A549 (cell line): Measurements from ENCODE around the gene RAD18. TPM values are rescaled to one million over a fixed set of nuclear protein-coding genes. Genes with fewer than 3 reads are reported as not detected.

Experiments
- ATAC-seq, 2 experiments: fragments of 200-7000 bp in 1 of 2; fragments of >200 bp in 1 of 2; cut with Nextera tagmentation in 1 of 2; cut with Tn5 transposase in 1 of 2; 3 replicates each; pipeline versions ENCODE4 v1.8.0 to v1.9.1; 2018 to 2020; ENCODE audit warnings: mild to moderate bottlenecking in 1 of 2, moderate library complexity in 1 of 2
- CTCF ChIA-PET: fragments of 300-600 bp; sonication (Branson Sonifier 250); formaldehyde crosslinking; extraction: SDS; loops from one replicate; lab custom pipeline; 2021; ENCODE audit warnings: antibody characterized with exemption, inconsistent platforms; lab: Yijun Ruan, JAX
- POLR2A ChIA-PET: fragments of 350-600 bp; formaldehyde crosslinking; extraction: SDS; loops from one replicate; lab custom pipeline; 2021; ENCODE audit warnings: antibody characterized with exemption, inconsistent platforms; lab: Yijun Ruan, JAX
- DNase-seq, 2 experiments: peaks; one replicate each; pipeline versions ENCODE4 v3.0.0 to v3.0.0-alpha.2; 2011 to 2016; ENCODE audit warnings: low read depth in 1 of 2, low spot score in 1 of 2
- FAIRE-seq: peaks from 2 replicates; lab custom pipeline; 2011; peaks lifted over from hg19 to GRCh38; lab: Jason Lieb, UNC
- H3K27ac ChIP-seq, 2 experiments: fragments of >200 bp; sonication (Bioruptor Twin); formaldehyde crosslinking; 3 replicates each; pipeline ENCODE4 v1.5.1; 2016 to 2017
- H3K4me1 ChIP-seq: fragments of >200 bp; sonication (Bioruptor Twin); formaldehyde crosslinking; 3 replicates; pipeline ENCODE4 v1.6.1; 2016
- H3K4me2 ChIP-seq: fragments of >200 bp; sonication (Bioruptor Twin); formaldehyde crosslinking; 3 replicates; pipeline ENCODE4 v1.6.1; 2016
- H3K4me3 ChIP-seq: fragments of >200 bp; sonication (Bioruptor Twin); formaldehyde crosslinking; 3 replicates; pipeline ENCODE4 v1.5.1; 2016
- H3K9me3 ChIP-seq: fragments of >200 bp; sonication (Bioruptor Twin); formaldehyde crosslinking; 3 replicates; pipeline ENCODE4 v1.6.1; 2016
- CBX2 ChIP-seq: fragments of 200-600 bp; sonication (generic); IDR thresholded peaks from 2 replicates; pipeline ENCODE4 v1.6.1; 2016; ENCODE audit warnings: low read depth, mild to moderate bottlenecking, borderline replicate concordance
- CHD4 ChIP-seq: fragments of 200-600 bp; sonication (generic); IDR thresholded peaks from 2 replicates; pipeline ENCODE4 v1.6.1; 2016; ENCODE audit warnings: antibody characterized with exemption, mild to moderate bottlenecking, borderline replicate concordance
- EP300 ChIP-seq, 2 experiments: fragments of >200 bp; sonication (Bioruptor Twin); formaldehyde crosslinking; IDR thresholded peaks; 2 replicates in 1 of 2; 3 replicates in 1 of 2; pipeline ENCODE4 v1.6.1; 2016 to 2017
- FOSB ChIP-seq: fragments of 250-450 bp; sonication (Bioruptor Pico); IDR thresholded peaks from 2 replicates; pipeline ENCODE4 v1.5.0; 2020; ENCODE audit warnings: mild to moderate bottlenecking, moderate library complexity
- FOXS1 ChIP-seq: fragments of 250-450 bp; sonication (Bioruptor Pico); IDR thresholded peaks from 2 replicates; pipeline ENCODE4 v1.5.0; 2020; ENCODE audit warnings: mild to moderate bottlenecking, moderate library complexity
- GATA3 ChIP-seq: IDR thresholded peaks from 2 replicates; pipeline ENCODE4 v1.6.1; 2012; ENCODE audit warnings: borderline replicate concordance
- HEYL ChIP-seq: fragments of 250-450 bp; sonication (Bioruptor Pico); IDR thresholded peaks from 2 replicates; pipeline ENCODE4 v1.8.0; 2021; ENCODE audit warnings: mild to moderate bottlenecking, moderate library complexity
- HMGXB4 ChIP-seq: fragments of 250-450 bp; sonication (Bioruptor Pico); IDR thresholded peaks from 2 replicates; pipeline ENCODE4 v1.5.0; 2021; ENCODE audit warnings: mild to moderate bottlenecking, moderate library complexity, borderline replicate concordance
- HOXA7 ChIP-seq: fragments of 250-450 bp; sonication (Bioruptor Pico); IDR thresholded peaks from 2 replicates; pipeline ENCODE4 v1.5.0; 2020; ENCODE audit warnings: mild to moderate bottlenecking, moderate library complexity
- HOXB13 ChIP-seq: fragments of 250-450 bp; sonication (Bioruptor Pico); IDR thresholded peaks from 2 replicates; pipeline ENCODE4 v1.5.0; 2020; ENCODE audit warnings: low read depth, mild to moderate bottlenecking, moderate library complexity
- HOXB5 ChIP-seq: fragments of 250-450 bp; sonication (Bioruptor Pico); IDR thresholded peaks from 2 replicates; pipeline ENCODE4 v1.5.0; 2020; ENCODE audit warnings: mild to moderate bottlenecking, moderate library complexity
- JUN ChIP-seq, 2 experiments: fragments of >200 bp; sonication (Bioruptor Twin); formaldehyde crosslinking; IDR thresholded peaks; 2 replicates in 1 of 2; 3 replicates in 1 of 2; pipeline ENCODE4 v1.6.1; 2016 to 2017
- JUNB ChIP-seq: fragments of >200 bp; sonication (Bioruptor Twin); formaldehyde crosslinking; IDR thresholded peaks from 2 replicates; pipeline ENCODE4 v1.6.1; 2016
- MAZ ChIP-seq: fragments of 150-350 bp; IDR thresholded peaks from 2 replicates; pipeline ENCODE4 v1.6.1; 2014; ENCODE audit warnings: antibody characterized with exemption, low read depth, low read length, borderline replicate concordance
- MYC ChIP-seq: IDR thresholded peaks from 2 replicates; pipeline ENCODE4 v1.6.1; 2012; ENCODE audit warnings: mild to moderate bottlenecking, inconsistent platforms, low read length, improper control_type of control experiment, borderline replicate concordance
- NFE2L2 ChIP-seq: fragments of 150-350 bp; conservative IDR thresholded peaks from 2 replicates; pipeline ENCODE4 v1.6.1; 2014; ENCODE audit warnings: low read length
- NPAS2 ChIP-seq: fragments of 250-450 bp; sonication (Bioruptor Pico); IDR thresholded peaks from 2 replicates; pipeline ENCODE4 v1.8.0; 2022; ENCODE audit warnings: mild to moderate bottlenecking, moderate library complexity, borderline replicate concordance
- PHF8 ChIP-seq: fragments of 200-600 bp; sonication (generic); IDR thresholded peaks from 2 replicates; pipeline ENCODE4 v1.6.1; 2016; ENCODE audit warnings: low read depth, mild to moderate bottlenecking, antibody characterized with exemption, moderate library complexity, borderline replicate concordance
- RAD21 ChIP-seq, 2 experiments: fragments of >200 bp in 1 of 2; sonication (Bioruptor Twin) in 1 of 2; formaldehyde crosslinking in 1 of 2; IDR thresholded peaks in 1 of 2; conservative IDR thresholded peaks in 1 of 2; 2 replicates in 1 of 2; 3 replicates in 1 of 2; pipeline ENCODE4 v1.6.1; 2012 to 2018; ENCODE audit warnings: inconsistent platforms in 1 of 2
- RARB ChIP-seq: fragments of 250-450 bp; sonication (Bioruptor Pico); IDR thresholded peaks from 2 replicates; pipeline ENCODE4 v1.8.0; 2021; ENCODE audit warnings: mild to moderate bottlenecking, moderate library complexity
- RFX5 ChIP-seq: fragments of 450-650 bp; IDR thresholded peaks from 2 replicates; pipeline ENCODE4 v1.7.1; 2014; ENCODE audit warnings: antibody characterized with exemption, mild to moderate bottlenecking, moderate library complexity
- TFCP2L1 ChIP-seq: fragments of 250-450 bp; sonication (Bioruptor Pico); IDR thresholded peaks from 2 replicates; pipeline ENCODE4 v1.5.0; 2021; ENCODE audit warnings: mild to moderate bottlenecking
- TP53 ChIP-seq: fragments of 250-450 bp; sonication (Bioruptor Pico); IDR thresholded peaks from 2 replicates; pipeline ENCODE4 v1.5.0; 2021; ENCODE audit warnings: mild to moderate bottlenecking, moderate library complexity
- ZC3H11A ChIP-seq: fragments of 450-650 bp; IDR thresholded peaks from 2 replicates; pipeline ENCODE4 v1.6.1; 2014; ENCODE audit warnings: antibody characterized with exemption, mild to moderate bottlenecking
- ZNF302 ChIP-seq: fragments of 250-450 bp; sonication (Bioruptor Pico); IDR thresholded peaks from 2 replicates; pipeline ENCODE4 v1.9.0; 2021; ENCODE audit warnings: inconsistent platforms, mild to moderate bottlenecking, moderate library complexity
- WGBS: methylation state at CpG from one replicate; pipeline ENCODE4 v1.1.6; 2017; ENCODE audit errors: missing lambda C conversion rate; 5-methylcytosine and 5-hydroxymethylcytosine counted together
- polyA plus RNA-seq, 4 experiments: library from polyadenylated mRNA; depleted of rRNA in 3 of 4; stranded (reverse); fragments of >200 nt; fragmentation: RNase III in 1 of 4; extraction: RNeasy Plus Mini Kit Qiagen cat#74134 plus additional on column Dnase treatment in 1 of 4; gene quantifications; 2 replicates in 3 of 4; 3 replicates in 1 of 4; pipeline ENCODE4 v1.2.3, GENCODE V29; 2011 to 2017
- TF ChIP-seq, protein P1 (sequence below): IDR thresholded peaks from 2 replicates; pipeline ENCODE4 v1.6.1; 2012
- TF ChIP-seq, protein P2 (sequence below): fragments of 250-450 bp; sonication (Bioruptor Pico); IDR thresholded peaks from 2 replicates; pipeline ENCODE4 v1.5.0; 2020; ENCODE audit warnings: low read depth, mild to moderate bottlenecking, moderate library complexity

The RAD18 gene
- polyA plus RNA-seq, 2 of the 4 experiments (the other 2 are of a cell fraction): 11.8 to 23.2 TPM

- CTCF ChIA-PET: interaction anchor here (1.0 to 2.1 kb wide), 5 partner anchors 12 to 310 kb away, joined by 3 to 7 read pairs (median 3); no protein-coding TSS in a partner anchor
- FAIRE-seq (no peak), ATAC-seq (no peak), DNase-seq (no peak)
- Histone ChIP-seq H3K4me2 (no peak overlapping the region), H3K9me3 (no peaks in the 10 kb centered on the region), H3K27ac (no peak overlapping the region), H3K4me1 (no peaks in the 10 kb centered on the region), H3K4me3 (no peak overlapping the region)
- 75% methylated on average over 4 of the region's 4 CpGs for WGBS
- POLR2A ChIA-PET: no interaction called here
- TF ChIP-seq HMGXB4 (no peak), JUN (IDR thresholded peaks at IDR 0.05) (no peak), CHD4 (no peak), HOXA7 (CRISPR knock-in tag) (no peak), PHF8 (no peak), HOXB13 (CRISPR knock-in tag) (no peak), ZC3H11A (no peak), RAD21 (conservative IDR thresholded peaks at IDR 0.05 in 1 of 2, IDR thresholded peaks at IDR 0.05 in 1 of 2) (no peak), EP300 (IDR thresholded peaks at IDR 0.05) (no peak), HEYL (CRISPR knock-in tag) (no peak), MAZ (no peak), FOXS1 (CRISPR knock-in tag) (no peak)
These were observed 28.9 kb upstream of the RAD18 start for GRCh38 chr3:8992199-8992598.

- Histone ChIP-seq H3K4me3 (no peak overlapping the region), H3K4me1 (no peaks in the 10 kb centered on the region), H3K27ac (no peak overlapping the region), H3K4me2 (no peak overlapping the region), H3K9me3 (no peaks in the 10 kb centered on the region)
- ChIA-PET POLR2A (no interaction called here), CTCF (interaction anchor here (0.7 to 6.2 kb wide), 5 partner anchors 10 to 311 kb away, joined by 3 to 86 read pairs (median 3); no protein-coding TSS in a partner anchor)
- WGBS: 82% methylated on average over 23 of the region's 36 CpGs
- DNase-seq (no peak), FAIRE-seq (no peak), ATAC-seq (no peak)
- TF ChIP-seq TFCP2L1 (CRISPR knock-in tag) (no peak), ZC3H11A (no peak), CBX2 (no peak), MYC (no peak), HOXB5 (CRISPR knock-in tag) (no peak), MAZ (no peak)
These were observed 27.3 kb upstream of the RAD18 start for GRCh38 chr3:8990266-8991215.

DNA sequence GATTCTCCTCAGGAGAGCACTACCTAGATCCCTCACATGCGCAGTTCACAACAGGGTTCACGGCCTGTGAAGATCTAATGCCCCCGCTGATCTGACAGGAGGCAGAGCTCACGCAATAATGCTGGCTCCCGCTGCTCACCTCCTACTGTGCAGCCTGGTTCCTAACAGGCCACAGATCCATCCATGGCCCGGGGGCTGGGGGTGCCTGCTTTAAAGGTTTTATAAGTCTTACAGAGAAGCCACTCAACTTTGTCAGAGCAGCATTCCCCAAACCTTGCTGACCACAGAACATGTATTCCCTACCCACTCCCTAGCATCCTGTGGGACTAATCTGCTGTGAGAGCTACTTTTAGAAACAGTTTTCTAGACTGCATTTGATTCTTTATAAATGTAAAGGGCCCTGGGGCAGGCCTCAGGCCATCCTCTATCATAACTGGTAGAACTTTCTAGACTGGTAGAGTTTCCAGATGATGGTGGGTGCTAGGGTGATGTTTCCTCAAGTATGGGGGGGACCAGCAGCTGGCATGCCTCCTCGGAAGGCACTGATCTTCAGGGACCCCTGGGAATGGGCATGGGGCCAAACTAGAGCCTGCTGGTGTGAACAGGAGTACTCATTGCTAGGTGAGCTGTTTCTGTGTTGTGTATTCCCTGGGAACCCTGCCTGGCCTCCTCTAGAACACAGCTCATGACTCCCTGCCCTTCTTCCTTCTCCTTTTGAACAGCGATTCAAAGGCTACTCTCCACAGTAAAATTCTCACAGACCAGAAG is 25.7 kb upstream of the RAD18 start:
- ChIA-PET POLR2A (no interaction called here), CTCF (interaction anchor here (0.7 to 6.2 kb wide), 16 partner anchors 8 to 703 kb away, joined by 3 to 86 read pairs (median 4); partner anchors contain the start of gene SRGAP3)
- DNase-seq (no peak), ATAC-seq (no peak), FAIRE-seq (no peak)
- Histone ChIP-seq H3K4me1 (no peaks in the 10 kb centered on the region), H3K4me2 (no peak overlapping the region), H3K9me3 (no peaks in the 10 kb centered on the region), H3K4me3 (no peak overlapping the region), H3K27ac (no peak overlapping the region)
- TF ChIP-seq FOSB (CRISPR knock-in tag): no peak
- no peak for TF ChIP-seq JUNB
- TF ChIP-seq HOXB5 (CRISPR knock-in tag): no peak
- TF ChIP-seq FOXS1 (CRISPR knock-in tag): no peak
- TF ChIP-seq, protein P1, sequence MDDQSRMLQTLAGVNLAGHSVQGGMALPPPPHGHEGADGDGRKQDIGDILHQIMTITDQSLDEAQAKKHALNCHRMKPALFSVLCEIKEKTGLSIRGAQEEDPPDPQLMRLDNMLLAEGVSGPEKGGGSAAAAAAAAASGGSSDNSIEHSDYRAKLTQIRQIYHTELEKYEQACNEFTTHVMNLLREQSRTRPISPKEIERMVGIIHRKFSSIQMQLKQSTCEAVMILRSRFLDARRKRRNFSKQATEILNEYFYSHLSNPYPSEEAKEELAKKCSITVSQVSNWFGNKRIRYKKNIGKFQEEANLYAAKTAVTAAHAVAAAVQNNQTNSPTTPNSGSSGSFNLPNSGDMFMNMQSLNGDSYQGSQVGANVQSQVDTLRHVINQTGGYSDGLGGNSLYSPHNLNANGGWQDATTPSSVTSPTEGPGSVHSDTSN: no peak
- TF ChIP-seq TP53: no peak
- TF ChIP-seq CHD4: no peak
- TF ChIP-seq NFE2L2: no peak
- TF ChIP-seq GATA3: no peak
- TF ChIP-seq RARB (CRISPR knock-in tag): no peak
- no peak for TF ChIP-seq RFX5
- no peak for TF ChIP-seq NPAS2 (CRISPR knock-in tag)
- no peak for TF ChIP-seq HEYL (CRISPR knock-in tag)
- no peak for TF ChIP-seq TFCP2L1 (CRISPR knock-in tag)
- TF ChIP-seq ZNF302 (CRISPR knock-in tag): no peak
- TF ChIP-seq, protein P2, sequence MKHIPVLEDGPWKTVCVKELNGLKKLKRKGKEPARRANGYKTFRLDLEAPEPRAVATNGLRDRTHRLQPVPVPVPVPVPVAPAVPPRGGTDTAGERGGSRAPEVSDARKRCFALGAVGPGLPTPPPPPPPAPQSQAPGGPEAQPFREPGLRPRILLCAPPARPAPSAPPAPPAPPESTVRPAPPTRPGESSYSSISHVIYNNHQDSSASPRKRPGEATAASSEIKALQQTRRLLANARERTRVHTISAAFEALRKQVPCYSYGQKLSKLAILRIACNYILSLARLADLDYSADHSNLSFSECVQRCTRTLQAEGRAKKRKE (CRISPR knock-in tag): no peak
- 71% methylated on average over 8 of the region's 8 CpGs for WGBS
